NCI-H2029 treated with DMSO at 0.1 percent for 48 hours (cell line): ENCODE data around the gene PPM1G.
A peak's percentile ranks its signal among the peaks of the same experiment; 100 is the strongest.
"Not testable (repeated sequence)": the region's sequence is repeated elsewhere in the genome, so short reads cannot be mapped to it uniquely, and the experiment has no call there.

Source experiments
- DNase-seq: peaks from one replicate; lab custom pipeline; 2025; lab: John Stamatoyannopoulos, UW

PPM1G gene

GRCh38 chr2:27409321-27410073, at the start of gene PPM1G:
PPM1G (minus strand) TSS chr2:27409591; CDS start chr2:27409422, 169 bp downstream.
- DNase-seq: peak; percentile 66

GRCh38 chr2:27453968-27454367, 44.6 kb upstream of the PPM1G start:
- DNase-seq: no peak

GRCh38 chr2:27451095-27451494, 41.7 kb upstream of the PPM1G start:
- no peak for DNase-seq

- DNase-seq: no peak
Observed at GRCh38 chr2:27448381-27448780, 39.0 kb upstream of the PPM1G start.

GRCh38 chr2:27446057-27446456, 36.7 kb upstream of the PPM1G start:
- DNase-seq: peak; percentile 60

GRCh38 chr2:27445615-27446014, 36.2 kb upstream of the PPM1G start:
- DNase-seq: no peak

- DNase-seq: no peak
Observed at GRCh38 chr2:27445155-27445554, 35.8 kb upstream of the PPM1G start.

GRCh38 chr2:27442920-27443282, 33.5 kb upstream of the PPM1G start:
- no peak for DNase-seq

- no peak for DNase-seq
Observed at GRCh38 chr2:27441958-27442919, 32.8 kb upstream of the PPM1G start, which contains the start of gene KRTCAP3. KRTCAP3 (plus strand) TSS chr2:27442381; CDS start chr2:27442413, 32 bp downstream.

- no peak for DNase-seq
Observed at GRCh38 chr2:27441226-27441926, 32.0 kb upstream of the PPM1G start.

GRCh38 chr2:27435628-27436027, 26.2 kb upstream of the PPM1G start:
- no peak for DNase-seq

- no peak for DNase-seq
Observed at GRCh38 chr2:27431395-27431794, 22.0 kb upstream of the PPM1G start.

GRCh38 chr2:27428978-27429541, 19.7 kb upstream of the PPM1G start:
- DNase-seq: no peak

GRCh38 chr2:27428213-27428977, 19.0 kb upstream of the PPM1G start, which contains the start of gene NRBP1:
NRBP1 (plus strand) TSS chr2:27428631; CDS start chr2:27433274, 4,643 bp downstream.
- DNase-seq: peak; percentile 57

GRCh38 chr2:27427863-27428212, 18.4 kb upstream of the PPM1G start:
- DNase-seq: no peak

- not testable (repeated sequence) for DNase-seq
Observed at GRCh38 chr2:27425039-27425438, 15.6 kb upstream of the PPM1G start.

- no peak for DNase-seq
Observed at GRCh38 chr2:27422958-27423357, 13.6 kb upstream of the PPM1G start.

GRCh38 chr2:27421660-27422250, 12.4 kb upstream of the PPM1G start:
- no peak for DNase-seq

GRCh38 chr2:27420996-27421395, 11.6 kb upstream of the PPM1G start:
- no peak for DNase-seq

GRCh38 chr2:27416151-27416550, 6.8 kb upstream of the PPM1G start:
- no peak for DNase-seq
